Ovary (tissue), 3 donors: Measurements from ENCODE around the gene SLC4A3.

Source experiments
- CTCF ChIP-seq, 3 donors: fragments of 450-650 bp in 2 of 3; fragments of 200-600 bp in 1 of 3; IDR thresholded peaks; one replicate each; pipeline versions ENCODE4 v1.5.1 to v1.8.0; 2016 to 2022; ENCODE audit warnings: antibody characterized with exemption in 3 of 3, mild to moderate bottlenecking in 1 of 3
- EP300 ChIP-seq: sonication (generic); formaldehyde crosslinking; IDR thresholded peaks from one replicate; pipeline ENCODE4 v1.6.1; 2017; ENCODE audit warnings: antibody characterized with exemption
- donor health status: DM: no; HTN: no; CAD: no.

DNA sequence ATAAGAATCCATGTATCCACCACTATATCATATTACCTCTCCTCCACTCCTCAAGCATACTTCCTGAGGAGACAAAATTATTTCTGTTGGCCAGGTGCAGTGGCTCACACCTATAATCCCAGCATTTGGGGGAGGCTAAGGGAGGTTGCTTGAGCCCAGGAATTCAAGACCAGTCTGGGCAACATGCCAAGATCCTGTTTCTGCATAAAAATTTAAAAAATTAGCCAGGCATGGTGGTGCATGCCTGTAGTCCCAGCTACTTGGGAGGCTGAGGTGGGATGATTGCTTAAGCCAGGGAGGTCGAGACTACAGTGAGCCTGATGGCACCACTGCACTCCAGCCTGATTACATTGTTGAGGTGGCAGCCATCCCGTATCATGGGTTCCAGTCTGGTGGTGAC lies 46.1 kb upstream of the SLC4A3 start:
- TF ChIP-seq EP300: no peak
- no peak for TF ChIP-seq CTCF (IDR thresholded peaks at IDR 0.05)
